Hepatocyte (in vitro differentiated cells): ENCODE measurements around the gene SIL1.

ENCODE experiments used
- EZH2 ChIP-seq: fragments of 200-600 bp; sonication (generic); IDR thresholded peaks from 2 replicates; pipeline ENCODE4 v1.6.1; 2016; ENCODE audit warnings: antibody characterized with exemption, mild to moderate bottlenecking, borderline replicate concordance
- EZH2phosphoT487 ChIP-seq: fragments of 200-600 bp; sonication (generic); IDR thresholded peaks from one replicate; pipeline ENCODE4 v1.6.1; 2018; ENCODE audit warnings: antibody characterized with exemption, mild to moderate bottlenecking, low read depth, moderate library complexity; ENCODE audit not compliant: unreplicated experiment, severe bottlenecking
- TF ChIP-seq, protein P1 (sequence below): fragments of 200-600 bp; sonication (generic); IDR thresholded peaks from 2 replicates; pipeline ENCODE4 v1.5.1; 2016; ENCODE audit warnings: antibody characterized with exemption, mild to moderate bottlenecking; ENCODE audit not compliant: poor library complexity

DNA sequence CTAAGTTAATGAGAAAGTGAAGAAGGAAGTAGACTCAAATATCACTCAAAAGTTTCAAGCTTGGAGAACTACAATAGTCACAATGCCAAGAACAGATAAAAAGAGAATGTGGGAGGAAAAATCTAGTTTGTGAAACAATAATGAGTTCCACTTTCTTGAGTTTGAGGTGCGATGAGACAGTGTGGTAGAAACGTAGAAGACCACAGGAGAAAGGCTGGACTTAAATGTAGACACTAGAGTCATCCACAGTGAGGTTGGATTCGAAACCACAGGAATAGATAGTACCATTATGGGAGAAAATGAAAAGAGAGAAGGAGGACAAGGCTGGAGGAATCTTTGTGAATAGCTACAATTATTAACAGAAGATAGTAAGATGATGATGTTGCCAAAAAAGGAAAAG, 182.0 kb downstream of the SIL1 start:
- TF ChIP-seq EZH2 = no peak
- TF ChIP-seq, protein P1, sequence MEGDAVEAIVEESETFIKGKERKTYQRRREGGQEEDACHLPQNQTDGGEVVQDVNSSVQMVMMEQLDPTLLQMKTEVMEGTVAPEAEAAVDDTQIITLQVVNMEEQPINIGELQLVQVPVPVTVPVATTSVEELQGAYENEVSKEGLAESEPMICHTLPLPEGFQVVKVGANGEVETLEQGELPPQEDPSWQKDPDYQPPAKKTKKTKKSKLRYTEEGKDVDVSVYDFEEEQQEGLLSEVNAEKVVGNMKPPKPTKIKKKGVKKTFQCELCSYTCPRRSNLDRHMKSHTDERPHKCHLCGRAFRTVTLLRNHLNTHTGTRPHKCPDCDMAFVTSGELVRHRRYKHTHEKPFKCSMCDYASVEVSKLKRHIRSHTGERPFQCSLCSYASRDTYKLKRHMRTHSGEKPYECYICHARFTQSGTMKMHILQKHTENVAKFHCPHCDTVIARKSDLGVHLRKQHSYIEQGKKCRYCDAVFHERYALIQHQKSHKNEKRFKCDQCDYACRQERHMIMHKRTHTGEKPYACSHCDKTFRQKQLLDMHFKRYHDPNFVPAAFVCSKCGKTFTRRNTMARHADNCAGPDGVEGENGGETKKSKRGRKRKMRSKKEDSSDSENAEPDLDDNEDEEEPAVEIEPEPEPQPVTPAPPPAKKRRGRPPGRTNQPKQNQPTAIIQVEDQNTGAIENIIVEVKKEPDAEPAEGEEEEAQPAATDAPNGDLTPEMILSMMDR = no peak
- no peak for TF ChIP-seq EZH2phosphoT487
